ENCODE data around the gene CTNND2. TPM values are rescaled to one million over a fixed set of nuclear protein-coding genes. Genes with fewer than 3 reads are reported as not detected.

The CTNND2 gene
- total RNA-seq, 1 donor from 2014 or later: not detected

DNA sequence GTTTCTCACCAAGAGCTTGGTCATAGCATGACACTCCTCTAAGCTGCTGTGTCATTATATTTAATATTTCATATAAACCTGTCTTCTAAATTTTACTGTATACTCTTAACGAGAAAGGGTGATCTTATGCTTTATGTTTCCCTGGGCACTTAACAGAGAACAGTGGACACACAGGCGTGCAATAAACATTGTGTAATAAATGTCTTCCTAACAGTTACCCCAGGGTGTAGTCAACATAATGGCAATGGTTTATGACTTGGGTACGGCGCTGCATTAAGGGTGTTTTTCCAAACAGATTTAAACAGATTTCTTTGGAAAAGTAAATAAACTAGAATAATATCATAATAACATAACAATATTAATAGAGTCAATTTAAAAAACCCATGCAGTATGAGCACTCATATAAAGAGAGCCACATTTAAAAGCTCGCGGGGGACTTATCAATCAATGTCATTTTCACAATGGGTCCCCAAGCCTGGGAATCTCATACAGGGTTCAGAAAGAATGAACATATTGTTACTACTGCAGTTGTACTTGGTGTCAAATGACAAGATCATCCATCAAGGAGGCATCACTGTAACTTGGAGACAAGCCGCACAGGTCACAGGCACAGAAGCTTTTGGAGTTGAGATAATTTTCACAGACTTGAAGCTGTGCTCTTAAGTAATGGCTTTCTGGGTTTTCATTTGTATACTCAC is 376.4 kb downstream of the CTNND2 start:
- intact Hi-C loops (cut with micrococcal nuclease): no loop called here

DNA sequence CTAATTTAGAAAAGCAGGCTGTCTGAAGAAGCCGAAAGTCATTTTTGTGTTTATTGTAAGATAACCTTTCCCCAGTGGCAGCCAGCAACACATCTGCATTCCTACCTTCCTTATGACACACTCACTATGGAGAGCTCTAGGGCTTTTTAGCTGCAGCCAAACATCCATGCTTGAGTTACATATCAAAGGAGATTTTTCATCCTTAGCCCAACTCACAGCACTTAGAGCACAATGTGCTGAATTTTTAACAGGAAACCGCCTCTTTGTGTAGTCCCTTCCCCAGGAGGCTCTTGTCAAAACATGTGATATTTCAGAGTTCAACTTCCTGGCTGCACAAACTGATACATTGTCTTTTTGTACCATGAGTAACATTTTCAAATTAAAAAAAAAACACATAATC is 379.2 kb downstream of the CTNND2 start:
- intact Hi-C loops (cut with micrococcal nuclease): no loop called here

DNA sequence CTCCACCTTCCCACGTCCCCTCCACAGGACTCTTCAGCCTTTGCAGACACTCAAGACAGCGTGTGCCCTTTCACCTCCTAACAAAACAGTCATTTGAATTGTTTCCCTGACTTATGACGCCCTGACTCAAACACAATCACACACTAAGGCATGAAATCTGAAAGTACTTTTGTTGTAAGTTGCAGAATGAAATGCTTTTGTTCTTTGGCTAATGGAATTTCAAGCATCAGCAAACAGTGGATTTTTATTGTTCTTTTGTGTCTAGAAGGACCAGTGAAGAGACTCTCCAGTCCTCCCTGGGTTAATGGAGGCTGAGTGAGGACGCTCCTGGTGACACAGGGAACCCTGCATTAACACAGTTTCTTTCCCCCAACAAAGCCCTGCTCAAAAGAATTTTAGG is 380.1 kb downstream of the CTNND2 start:
- intact Hi-C loops (cut with micrococcal nuclease): no loop called here

DNA sequence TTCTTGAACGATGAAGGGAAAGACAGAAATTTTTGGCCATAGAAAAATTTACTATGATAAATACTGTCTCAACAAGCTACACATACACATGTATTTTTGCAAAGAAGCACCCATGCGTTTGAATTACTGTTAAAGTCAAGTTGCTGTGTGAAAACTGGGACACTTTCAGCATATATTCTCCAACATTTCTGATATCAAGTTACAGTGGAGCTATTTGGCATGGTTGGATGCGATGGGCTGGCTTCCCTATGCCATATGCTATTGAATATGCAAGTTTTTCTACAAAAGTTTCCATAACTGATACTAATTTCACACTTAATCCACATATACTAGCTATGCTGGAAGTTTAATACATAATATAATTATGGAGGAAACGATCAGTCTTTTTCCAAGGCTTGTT is 381.4 kb downstream of the CTNND2 start:
- intact Hi-C loops (cut with micrococcal nuclease): no loop called here

DNA sequence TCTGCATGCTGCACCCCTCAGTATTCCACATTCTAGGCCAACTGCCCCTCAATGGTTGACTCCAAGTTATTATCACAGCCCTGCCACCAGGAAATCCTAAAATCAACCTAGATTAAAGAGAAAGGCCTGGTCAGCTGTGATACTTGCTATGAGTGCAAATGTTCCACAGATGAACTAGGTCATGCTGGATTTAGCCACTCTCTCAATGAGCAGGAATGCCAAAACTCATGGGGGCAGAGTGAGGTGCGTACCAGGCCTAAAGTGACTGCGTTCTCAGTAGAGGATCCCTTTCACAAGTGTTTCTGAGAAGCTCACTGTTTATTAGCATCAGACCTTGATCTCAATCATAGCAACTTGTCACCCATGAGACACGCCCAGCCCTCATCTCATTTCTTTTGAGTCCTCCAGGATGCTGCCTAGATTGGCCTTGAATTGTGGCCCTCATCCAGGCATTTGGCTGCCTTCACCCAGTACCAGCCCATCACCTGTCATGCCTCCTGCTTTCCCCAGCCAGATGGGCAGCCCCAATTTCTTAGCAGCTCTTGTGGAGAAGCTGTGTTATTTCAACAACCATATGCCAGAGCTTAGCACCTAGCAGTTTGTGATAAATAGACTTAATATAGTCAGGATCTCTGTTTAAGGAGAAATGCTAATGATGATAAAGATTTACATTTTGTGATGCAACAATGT is 383.9 kb downstream of the CTNND2 start:
- intact Hi-C loops (cut with micrococcal nuclease): no loop called here

DNA sequence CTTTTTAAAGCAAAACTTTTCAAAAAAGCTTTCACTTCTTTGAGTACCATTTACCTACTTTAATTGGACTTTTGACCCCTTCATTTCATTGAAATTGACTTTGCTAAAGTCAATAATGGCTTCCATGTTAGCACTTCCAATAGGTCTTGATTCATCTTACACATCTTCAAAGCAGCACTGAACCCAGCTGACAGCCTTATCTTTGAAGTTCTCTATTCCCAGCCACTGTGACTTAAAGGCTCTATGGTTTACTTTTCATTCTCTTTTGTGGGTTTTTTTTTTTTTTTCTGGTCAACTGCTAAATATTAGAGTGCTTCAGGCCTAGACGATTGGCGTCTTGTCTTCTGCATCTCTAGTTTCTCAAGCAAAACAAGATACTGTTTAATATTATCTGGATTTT is 385.0 kb downstream of the CTNND2 start:
- intact Hi-C loops (cut with micrococcal nuclease): no loop called here

DNA sequence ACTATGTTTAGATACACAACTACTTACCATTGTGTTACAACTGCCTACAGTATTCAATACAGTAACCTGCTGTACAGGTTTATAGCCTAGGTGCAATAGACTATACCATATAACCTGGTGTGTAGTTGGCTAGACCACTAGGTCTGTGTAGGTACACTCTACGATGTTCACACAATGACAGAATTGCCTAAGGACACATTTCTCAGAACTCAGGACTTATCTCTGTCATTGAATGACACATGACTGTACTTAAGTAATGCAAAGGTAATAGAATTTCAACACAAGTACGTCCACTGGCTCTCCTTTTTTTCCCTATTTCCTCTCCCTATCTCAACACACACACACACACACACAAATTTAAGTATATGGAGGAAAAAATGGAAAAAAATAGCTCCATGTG is 385.6 kb downstream of the CTNND2 start:
- intact Hi-C loops (cut with micrococcal nuclease): no loop called here

DNA sequence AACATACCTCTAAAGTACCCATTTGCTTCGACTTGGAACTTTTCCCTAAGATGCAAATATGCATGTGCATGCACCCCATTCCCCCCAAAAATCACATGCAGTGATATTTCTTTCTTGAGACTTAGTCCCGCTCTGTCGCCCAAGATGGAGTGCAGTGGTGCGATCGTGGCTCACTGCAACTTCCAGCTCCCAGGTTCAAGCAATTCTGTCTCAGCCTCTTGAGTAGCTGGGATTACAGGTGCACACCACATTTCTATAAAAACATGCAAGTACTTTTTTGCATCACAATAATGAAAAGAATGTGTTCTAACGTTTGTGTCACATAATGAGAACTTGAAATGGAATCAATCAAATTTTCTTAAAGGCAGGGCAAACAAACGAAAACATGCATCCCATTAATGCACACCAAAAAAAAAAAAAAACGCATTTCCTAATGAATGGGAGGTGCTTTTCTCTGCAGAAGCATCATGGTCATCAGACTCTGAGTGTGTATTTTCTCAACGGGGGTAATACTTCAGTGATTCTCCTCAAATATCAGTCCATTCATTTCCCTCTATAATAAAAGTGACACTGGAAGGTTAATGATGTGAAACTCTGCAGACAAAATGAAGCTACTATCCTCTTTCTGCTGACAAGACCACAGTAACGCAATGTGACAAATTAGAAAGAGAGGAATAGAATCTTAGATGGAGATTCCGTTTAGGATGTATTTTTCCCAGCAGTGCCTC is 389.4 kb downstream of the CTNND2 start:
- intact Hi-C loops (cut with micrococcal nuclease): no loop called here

DNA sequence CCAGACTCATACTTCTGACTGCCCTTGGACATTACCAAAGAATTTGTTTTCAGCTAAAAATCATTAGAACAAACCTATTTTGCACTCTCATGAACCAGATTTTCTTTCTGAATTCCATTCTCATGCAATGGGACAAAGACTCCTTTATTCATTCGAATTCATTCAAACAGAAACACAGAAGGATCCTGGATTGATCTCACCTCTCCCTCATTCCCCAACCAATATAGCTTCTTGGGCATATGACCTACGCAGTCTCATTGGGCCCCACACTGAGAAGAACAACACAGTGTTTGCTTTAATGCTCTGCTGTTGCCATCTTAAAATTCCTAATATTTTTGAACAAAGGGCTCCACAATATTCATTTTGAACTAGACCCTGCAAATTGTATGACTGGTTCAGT is 392.4 kb downstream of the CTNND2 start:
- intact Hi-C loops (cut with micrococcal nuclease): no loop called here

DNA sequence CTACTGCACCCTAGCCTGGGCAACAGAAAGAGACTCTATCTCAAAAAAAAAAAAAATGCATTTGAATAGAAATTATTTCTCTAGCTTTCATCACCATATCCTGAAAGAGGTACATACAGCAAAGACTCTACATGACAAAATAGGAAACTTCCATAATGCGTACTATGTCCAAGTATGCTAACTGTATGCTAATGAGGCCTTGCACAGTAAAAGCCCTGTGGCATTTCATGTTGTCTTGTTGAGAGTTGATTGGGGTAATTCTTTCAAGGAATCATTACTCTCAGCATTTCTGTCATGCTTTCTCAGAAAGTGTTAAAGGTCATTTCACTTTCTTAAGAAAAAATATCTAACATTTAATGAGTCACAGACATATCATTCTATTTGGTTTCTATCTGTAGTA is 393.4 kb downstream of the CTNND2 start:
- intact Hi-C loops (cut with micrococcal nuclease): no loop called here

DNA sequence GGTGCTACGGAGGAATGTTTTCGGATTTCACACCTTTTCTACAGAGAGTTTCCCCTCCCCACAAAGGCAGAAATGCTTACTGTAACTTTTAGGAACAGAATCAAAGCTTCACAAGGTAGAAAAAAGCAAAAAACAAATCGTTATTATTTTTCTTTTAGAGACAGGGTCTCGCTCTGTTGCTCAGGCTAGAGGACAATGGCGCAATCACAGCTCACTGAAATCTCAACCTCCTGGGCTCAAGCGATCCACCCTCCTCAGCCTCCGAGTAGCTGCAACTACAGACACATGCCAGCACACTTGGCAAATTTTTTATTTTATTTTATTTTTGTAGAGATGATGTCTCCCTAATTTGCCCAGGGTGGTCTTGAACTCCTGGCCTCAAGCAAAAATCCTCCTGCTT is 394.5 kb downstream of the CTNND2 start:
- intact Hi-C loops (cut with micrococcal nuclease): no loop called here

DNA sequence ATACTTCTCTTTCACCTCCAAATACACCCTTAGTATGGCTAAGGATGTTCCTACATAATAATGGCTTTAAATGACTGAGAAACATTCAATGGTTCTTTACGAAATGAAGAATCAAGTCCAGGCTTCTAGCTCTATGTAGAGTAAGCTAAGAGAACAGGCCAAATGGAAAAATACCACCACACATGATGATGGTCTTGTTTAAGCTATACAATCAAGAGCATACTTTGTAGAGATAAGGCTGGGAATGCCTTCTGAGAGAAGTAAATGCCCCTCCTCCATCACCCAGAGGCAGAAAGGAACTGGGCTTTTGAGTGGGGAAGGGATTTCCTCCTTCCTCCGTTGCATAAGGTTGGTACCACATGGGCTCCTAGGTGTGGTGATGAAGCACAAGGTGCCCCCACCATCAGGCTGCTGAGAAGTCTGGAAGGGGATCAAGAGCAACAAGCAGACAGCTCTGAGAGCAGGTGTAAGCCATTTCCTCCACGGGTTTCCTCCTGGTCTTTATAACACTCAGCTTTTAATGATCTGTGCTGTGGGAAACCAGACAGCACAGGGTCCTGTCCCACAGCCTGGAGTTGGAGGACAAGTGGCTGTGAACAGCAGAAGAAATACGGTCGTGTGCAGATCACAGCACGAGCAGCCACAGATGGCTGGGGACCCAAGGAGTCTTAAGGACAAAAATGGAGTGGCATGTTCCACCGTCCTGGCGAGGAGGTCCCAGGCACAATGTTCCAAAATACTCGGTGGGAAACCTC is 396.9 kb downstream of the CTNND2 start:
- intact Hi-C loops (cut with micrococcal nuclease): no loop called here

DNA sequence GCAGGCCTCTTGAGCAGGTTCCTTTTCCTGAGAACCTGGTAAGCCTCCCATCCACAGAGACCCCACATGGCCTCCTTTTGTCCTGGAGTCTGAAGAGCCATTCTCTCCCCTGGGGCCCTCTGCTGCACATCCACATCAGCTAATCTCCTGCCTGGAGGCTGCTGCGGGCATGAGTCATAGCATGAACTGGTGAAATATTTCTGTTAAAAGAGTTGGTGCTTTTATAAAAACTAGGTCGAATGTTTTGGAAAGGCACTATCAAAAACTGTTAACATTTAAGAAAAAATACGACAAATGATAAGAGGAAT is 399.4 kb downstream of the CTNND2 start:
- intact Hi-C loops (cut with micrococcal nuclease): no loop called here

DNA sequence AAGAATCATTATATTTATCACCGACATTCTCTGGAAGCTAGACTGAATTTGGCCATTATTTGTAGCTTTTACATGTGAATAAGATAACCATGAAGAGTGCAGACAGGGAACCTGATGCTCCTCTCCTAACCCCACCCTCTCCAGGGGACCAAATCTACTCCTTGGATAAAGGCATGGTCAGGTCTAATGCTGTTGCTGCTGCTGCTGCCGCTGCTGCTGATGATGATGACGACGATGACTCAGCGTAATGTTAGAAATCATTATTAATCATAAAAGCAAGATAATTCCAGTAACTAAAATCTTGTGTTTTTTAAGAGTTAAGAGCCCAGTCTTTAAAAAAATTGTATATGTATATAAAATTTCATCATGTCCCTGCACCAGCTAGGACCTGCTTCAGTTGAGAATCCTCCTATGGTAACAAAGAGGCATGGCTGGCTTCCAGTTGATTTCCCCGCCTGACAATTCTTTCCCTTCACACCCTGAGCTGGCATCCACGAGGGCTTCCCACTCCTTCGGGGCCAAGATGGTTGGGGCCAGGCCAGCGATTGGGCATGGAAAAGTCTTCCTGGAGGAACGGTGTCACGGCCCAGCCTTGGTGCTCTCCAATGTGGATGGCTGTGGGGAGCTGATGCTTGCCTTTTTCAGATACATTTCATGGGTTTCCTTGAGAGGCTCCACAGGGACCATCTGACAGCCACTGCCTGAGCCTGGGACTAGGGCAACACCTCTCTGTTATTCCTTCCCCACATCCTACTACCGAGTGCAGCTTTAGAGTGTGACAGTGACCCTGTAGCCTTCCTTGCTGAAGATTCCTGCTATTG is 400.0 kb downstream of the CTNND2 start:
- intact Hi-C loops (cut with micrococcal nuclease): no loop called here

DNA sequence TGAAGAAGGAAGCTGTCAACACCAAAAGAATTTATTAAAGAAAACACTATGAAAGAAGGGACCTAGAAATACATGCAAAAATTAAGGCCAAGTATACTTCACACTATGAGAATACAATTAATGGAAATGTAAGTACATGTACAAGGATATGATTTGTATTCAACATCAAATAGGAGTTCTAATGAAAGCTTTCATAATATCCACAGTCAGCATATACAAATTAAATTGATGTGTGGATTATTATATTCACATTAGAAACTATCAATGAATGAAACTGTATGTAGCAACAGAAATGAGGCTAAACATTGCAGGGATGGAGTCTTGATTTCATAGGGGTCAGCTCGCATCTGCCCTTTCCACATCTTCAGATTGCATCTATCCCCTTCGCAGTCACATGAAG is 401.5 kb downstream of the CTNND2 start:
- intact Hi-C loops (cut with micrococcal nuclease): no loop called here

DNA sequence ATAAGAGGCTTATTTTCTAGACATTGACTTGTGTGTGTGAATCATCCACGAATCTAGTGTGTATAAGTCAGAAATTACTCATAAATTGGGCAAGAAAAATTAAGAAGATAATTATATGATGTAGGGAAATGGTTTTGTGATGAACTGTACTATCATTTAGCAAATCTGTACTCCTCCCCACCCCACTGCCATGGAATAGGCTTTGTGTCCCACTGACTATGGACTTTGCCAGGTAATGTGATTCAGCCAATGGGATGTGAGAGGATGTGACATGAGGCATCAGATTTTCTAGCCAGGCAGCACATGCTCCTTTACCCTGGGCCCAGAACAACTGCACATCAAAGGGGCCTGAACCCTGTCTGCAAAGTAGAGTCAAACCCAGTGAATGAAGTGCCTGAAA is 406.6 kb downstream of the CTNND2 start:
- intact Hi-C loops (cut with micrococcal nuclease): no loop called here

DNA sequence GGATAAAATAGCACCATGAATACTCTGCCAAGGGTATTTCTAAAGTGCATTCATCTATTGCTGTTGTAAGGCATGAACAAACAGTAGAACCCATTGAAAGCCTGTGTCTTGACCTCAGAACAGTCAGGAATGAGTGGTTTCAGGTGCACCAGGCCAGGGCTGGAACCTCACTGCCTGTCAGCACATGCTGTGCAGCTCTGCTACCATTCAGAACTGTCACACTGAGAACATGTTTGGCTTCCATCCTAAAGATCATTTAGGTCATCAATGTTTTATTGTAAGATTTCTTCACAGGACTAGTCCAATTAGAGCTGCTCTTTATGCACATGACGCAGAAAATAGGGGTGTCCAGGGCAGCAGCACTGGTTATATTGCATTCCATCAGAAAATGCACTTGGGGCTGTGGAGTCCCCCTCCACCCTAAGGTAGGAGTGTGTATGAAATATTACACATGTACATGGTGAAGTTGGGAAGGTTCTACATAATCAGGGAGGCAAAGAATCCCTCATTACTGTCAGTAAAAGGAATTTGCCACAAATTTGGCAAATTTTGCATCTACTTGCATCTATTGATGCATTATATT is 408.0 kb downstream of the CTNND2 start:
- intact Hi-C loops (cut with micrococcal nuclease): no loop called here

DNA sequence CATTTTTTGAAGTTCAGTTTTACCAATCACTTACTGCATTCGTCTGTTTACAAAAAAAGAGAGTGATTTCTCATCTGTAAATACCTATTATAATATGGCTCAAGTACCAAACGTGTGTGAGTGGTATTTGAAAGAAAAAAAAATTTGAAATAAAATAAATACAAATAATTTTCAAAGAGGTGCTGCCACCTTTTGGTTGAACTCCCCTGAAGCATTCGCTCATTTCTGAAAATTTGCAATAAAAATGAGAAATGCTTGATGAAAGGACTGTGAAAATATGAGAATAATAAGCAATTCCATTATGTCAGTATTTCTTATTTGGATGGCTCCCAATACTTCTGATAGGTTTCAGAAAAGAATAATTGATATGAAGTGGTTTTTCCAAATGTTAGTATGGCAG is 409.9 kb downstream of the CTNND2 start:
- intact Hi-C loops (cut with micrococcal nuclease): no loop called here

DNA sequence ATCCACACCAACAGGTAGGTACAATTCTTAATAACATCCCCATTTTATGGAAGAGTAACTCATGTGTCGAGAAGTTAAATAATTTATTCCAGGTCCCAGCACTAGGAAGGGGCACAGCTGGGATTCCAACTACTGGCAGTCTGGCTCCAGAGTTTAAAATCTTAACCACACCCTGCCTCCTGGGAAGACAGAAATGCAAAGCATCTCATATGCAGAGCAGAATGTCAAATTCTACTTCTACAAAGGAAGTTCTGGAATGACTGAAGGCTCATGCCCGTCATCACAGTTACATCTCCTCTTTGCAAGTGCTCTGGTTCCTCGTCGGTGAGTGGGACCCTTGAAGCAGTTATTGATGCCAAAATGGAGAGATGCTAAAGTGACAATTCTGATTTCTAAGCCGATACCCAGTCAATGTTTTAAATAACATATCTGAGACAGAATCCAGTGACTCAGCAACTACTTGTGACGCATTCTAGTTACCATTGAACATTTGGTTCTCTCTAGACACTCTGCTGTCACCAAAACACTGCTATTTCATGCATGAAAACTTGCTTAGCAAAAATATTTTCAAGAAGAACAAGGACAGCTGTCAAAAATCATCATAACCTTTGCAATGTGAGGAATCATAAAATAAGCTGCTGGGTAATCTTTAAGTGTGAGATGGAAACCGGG is 412.7 kb downstream of the CTNND2 start:
- intact Hi-C loops (cut with micrococcal nuclease): no loop called here

DNA sequence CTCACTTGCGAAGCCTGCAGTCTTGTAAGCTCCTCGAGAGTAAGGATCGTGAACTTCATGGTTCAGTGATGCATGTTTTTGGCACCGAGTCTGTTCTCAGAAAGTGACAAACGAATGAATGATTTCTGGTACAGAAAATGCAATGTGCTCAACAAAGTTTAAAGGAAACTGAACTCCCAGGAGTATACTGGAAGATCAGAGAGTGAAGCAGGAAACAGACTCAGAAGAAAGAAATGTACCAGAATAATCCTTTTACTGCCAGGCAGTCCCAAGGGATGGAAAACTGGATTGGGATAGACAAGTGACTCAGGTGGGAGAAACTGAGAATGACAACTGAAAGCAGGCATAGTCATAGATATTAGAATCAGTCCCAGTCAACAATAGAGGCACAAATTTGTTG is 420.6 kb downstream of the CTNND2 start:
- intact Hi-C loops (cut with micrococcal nuclease): no loop called here

All from T-helper 1 cell treated with Interleukin-12 subunit alpha and Interleukin-12 subunit beta and Interleukin-4 antibody, amounts not matched to agents 30 ng/mL and 1 ng/mL, for 36 hours (primary cell).